DMS 273 (cell line): ENCODE results near the gene SSR3.

Experiments used
- DNase-seq: peaks from one replicate; lab custom pipeline; 2025; ENCODE audit not compliant: unreplicated experiment; lab: John Stamatoyannopoulos, UW

SSR3 gene

GRCh38 chr3:156539802-156540201, 15.1 kb downstream of the SSR3 start:
- DNase-seq: no peak

GRCh38 chr3:156539051-156539450, 15.9 kb downstream of the SSR3 start:
- DNase-seq: no peak

- no peak for DNase-seq
Measured at GRCh38 chr3:156536524-156537316, 18.2 kb downstream of the SSR3 start.

DNA sequence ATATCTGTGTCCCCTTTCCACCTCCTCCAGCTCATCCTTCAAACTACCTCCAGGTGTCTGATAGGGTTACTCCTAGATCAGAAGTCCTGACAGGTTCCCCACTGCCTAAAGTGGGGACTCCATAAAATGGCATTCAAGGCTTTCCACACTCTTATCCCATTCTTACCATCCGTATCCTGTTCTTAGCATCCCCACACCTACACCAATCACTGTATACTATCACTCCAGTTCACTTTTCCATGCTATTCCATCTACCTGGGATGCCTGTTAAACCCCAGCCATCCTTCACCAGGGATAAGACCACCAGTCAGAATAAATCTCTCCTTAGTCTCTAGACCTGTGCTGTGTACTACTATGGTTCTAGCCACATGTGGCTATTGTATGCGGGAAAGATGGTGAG, 19.1 kb downstream of the SSR3 start:
- DNase-seq: no peak

DNA sequence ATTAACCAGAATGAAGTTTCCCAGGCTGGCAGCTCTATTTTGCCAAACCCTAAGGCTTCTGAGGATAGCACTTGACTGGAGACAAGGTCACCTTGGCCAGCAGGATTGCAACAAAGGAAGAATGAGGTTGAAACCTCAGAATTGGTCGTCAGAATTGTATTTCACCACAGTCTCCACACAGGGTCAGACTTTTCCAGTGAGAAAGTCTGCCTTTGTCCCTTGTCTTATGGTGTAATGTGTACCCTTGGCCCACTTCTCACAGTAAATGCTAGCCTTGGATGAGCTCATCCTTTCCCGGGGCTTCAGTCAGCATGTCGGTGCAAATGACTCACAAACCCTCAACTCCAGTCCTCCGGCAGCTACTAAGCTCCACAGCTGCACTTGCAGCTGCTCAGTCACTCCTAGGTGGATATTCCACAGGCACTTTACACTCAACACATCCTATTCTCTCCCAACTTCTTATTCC, 19.7 kb downstream of the SSR3 start:
- peak; percentile 77 for DNase-seq

DNA sequence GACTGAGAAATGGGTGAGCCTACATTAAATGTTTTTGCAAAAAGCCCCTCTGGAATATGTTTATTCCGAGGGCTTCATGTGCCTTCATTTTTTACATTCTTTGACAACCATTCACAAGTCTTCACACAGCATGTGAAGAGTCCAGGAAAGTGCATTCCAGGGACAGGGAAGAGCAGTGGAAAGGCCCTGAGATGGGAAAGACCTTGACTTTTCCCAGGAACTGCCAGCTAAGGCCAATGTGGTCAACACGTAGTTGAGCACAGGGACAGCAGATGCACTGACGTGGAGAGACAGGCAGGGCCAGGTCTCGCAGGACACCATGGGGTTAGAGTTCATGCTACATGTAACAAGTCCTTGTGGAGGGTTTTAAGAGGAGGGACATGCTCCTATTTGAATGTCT, 21.7 kb downstream of the SSR3 start:
- DNase-seq: no peak

- DNase-seq: no peak
Measured at GRCh38 chr3:156532730-156533129, 22.2 kb downstream of the SSR3 start.

DNA sequence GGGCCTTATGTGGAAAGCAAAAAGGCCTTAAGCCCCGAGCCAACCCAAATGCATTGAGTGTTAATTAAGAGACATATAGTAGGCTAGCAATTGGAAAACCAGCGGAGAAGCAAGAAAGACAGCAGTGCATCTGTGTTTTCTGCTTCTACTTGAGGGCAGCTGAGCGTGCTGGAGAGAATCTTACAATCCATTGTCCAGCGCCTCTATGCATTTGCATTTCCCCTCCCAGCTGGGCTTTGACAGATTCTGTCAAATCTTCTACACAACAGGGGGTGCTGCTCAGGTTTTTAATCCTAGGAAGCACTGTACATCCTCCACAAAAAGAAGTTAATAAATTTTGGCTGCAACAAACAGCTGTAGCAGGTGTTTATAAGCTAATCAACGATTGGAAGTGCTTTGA, 23.9 kb downstream of the SSR3 start:
- DNase-seq: no peak

GRCh38 chr3:156527060-156527459, 27.9 kb downstream of the SSR3 start:
- DNase-seq: no peak

GRCh38 chr3:156525808-156526207, 29.1 kb downstream of the SSR3 start:
- DNase-seq: no peak

GRCh38 chr3:156522673-156523072, 32.2 kb downstream of the SSR3 start:
- DNase-seq: no peak

- no peak for DNase-seq
Measured at GRCh38 chr3:156519758-156520162, 35.2 kb downstream of the SSR3 start.

- DNase-seq: peak; percentile 64
Measured at GRCh38 chr3:156518726-156519125, 36.2 kb downstream of the SSR3 start.

- DNase-seq: no peak
Measured at GRCh38 chr3:156516961-156517360, 38.0 kb downstream of the SSR3 start.

DNA sequence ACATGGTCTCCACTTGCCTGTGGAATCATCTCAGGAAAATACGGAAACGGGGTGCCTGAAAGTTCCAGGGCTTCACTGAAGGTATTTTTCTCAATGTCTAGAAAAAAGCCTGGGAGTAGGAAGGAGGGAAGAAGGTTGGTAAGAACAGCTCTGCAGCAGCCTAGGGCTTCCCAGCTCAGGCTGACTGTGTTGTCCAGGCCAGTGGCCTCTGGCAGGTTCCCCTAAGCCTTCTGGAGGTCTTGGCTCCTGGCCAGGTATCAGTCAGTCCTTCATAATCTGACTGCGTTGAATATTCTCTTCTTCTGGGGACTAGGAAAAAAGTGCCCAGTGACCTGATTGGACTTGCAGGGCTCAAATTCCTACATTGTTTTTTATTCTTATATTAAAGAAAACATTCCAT, 38.6 kb downstream of the SSR3 start:
- DNase-seq: peak; percentile 86

DNA sequence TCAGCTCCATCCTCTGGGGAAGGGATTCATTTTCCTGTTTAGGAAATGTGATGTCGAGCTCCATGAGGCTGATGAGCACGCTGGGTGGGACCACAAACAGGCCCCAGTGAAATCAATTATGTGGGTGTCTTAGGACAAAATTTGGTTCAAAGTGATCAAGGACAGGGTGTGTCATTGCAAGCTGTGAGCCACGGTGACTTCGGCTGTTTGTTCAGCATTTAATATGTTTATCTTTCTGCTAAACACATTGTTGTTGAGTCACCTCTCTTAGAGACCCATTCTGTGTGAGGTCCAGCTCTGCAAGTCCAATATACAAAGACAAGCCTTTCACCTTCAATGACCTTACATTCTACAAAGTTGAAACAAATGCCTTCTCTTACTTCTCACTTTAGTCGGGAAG, 41.3 kb downstream of the SSR3 start:
- no peak for DNase-seq

GRCh38 chr3:156511987-156512677, 42.8 kb downstream of the SSR3 start:
- DNase-seq: no peak

DNA sequence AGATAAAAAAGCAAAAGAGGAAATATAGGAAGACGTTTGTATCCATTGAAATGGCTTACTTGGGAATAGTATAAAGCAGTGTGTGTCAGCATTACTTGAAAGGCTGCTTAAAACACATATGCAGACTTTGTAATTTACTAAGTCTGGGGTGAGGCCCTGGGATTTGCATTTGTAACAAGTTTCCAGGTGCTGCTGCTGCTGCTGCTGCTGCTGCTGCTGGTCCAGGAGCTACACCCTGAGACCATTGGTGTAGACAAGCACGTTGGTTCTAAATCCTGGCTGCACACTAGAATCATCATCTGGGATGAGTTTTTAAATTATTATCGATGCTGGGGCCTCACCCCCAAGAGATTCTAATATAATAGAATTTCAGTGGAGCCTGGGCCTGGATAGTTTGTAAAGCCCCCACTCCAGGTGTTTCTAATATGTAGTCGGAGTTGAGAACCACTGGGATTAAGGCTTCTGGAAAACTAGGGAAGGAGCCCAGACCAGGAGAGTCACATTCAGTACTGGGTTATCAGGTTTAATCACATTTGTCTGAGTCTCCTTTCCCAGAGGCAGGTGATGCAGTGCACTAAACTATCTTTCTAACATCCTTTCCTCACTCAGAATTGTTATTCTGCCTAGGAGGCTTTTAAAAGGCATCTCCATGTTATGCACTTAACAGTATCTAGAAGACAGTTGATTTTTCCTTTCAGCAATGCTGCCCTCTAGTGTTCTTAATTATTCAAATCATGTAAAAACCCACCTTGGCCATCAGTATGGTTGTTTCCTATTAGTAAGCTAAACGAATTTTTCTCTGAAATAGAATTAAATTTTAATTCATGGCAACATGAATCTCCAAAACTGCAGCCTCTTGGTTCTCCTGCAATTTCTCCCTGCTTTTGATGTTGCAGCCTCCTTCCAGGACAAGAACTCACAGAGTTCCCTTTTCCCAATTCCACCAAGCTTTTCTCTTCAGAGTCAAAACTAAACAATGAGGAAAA, 45.4 kb downstream of the SSR3 start:
- peak; percentile 85 for DNase-seq

- no peak for DNase-seq
Measured at GRCh38 chr3:156507285-156507684, 47.6 kb downstream of the SSR3 start.

GRCh38 chr3:156498307-156498706, 56.6 kb downstream of the SSR3 start:
- DNase-seq: no peak

- DNase-seq: no peak
Measured at GRCh38 chr3:156497326-156497725, 57.6 kb downstream of the SSR3 start.
